ENCODE measurements around the gene KIF4B.
"Not testable (repeated sequence)": the region's sequence is repeated elsewhere in the genome, so short reads cannot be mapped to it uniquely, and the experiment has no call there.

DNA sequence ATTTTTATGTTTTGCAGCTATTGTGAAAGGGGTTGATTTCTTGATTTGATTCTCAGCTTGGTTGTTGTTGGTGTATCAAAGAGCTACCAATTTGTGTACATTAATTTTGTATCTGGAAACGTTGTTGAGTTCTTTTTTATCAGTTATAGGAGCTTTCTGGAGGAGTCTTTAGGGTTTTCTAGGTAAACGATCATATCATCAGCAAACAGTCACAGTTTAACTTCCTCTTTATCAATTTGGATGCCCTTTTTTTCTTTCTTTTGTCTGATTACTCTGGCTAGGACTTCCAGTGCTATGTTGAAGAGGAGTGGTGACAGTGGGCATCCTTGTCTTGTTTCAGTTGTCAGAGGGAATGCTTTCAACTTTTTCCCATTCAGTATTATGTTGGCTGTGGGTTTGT is 21.5 kb downstream of the KIF4B start:
- TF ChIP-seq CTCF, POLR2A (IDR thresholded peaks at IDR 0.05): not testable (repeated sequence)
